Calu3 (cell line): Measurements from ENCODE around the gene ERICH2. TPM values are rescaled to one million over a fixed set of nuclear protein-coding genes. Genes with fewer than 3 reads are reported as not detected.

Experiments
- BruUV-seq: library from RNA; stranded (reverse); fragments of 400-500 nt; replicated peaks from 2 replicates; lab custom pipeline; 2021; lab: Mats Ljungman, UMichigan
- CTCF ChIA-PET: fragments of 300-600 bp; sonication (Branson Sonifier 250); formaldehyde crosslinking; loops from one replicate; lab custom pipeline; 2022; ENCODE audit warnings: antibody characterized with exemption; lab: Charles Lee
- DNase-seq: peaks from one replicate; pipeline ENCODE4 v3.0.0; 2022
- H3K27ac Mint-ChIP-seq: one replicate; pipeline ENCODE4 v1.8.0; 2022; ENCODE audit warnings: mixed read lengths; ENCODE audit not compliant: unreplicated experiment
- H3K27me3 Mint-ChIP-seq: one replicate; pipeline ENCODE4 v1.8.0; 2022; ENCODE audit warnings: mixed read lengths; ENCODE audit not compliant: unreplicated experiment
- H3K36me3 Mint-ChIP-seq: one replicate; pipeline ENCODE4 v1.8.0; 2022; ENCODE audit warnings: mild to moderate bottlenecking, moderate library complexity, mixed read lengths; ENCODE audit not compliant: insufficient read depth, unreplicated experiment
- H3K4me1 Mint-ChIP-seq: one replicate; pipeline ENCODE4 v1.8.0; 2022; ENCODE audit warnings: mild to moderate bottlenecking, low read depth, mixed read lengths; ENCODE audit not compliant: unreplicated experiment
- H3K4me3 Mint-ChIP-seq: one replicate; pipeline ENCODE4 v1.8.0; 2022; ENCODE audit warnings: mild to moderate bottlenecking, low read depth, moderate library complexity, mixed read lengths; ENCODE audit not compliant: unreplicated experiment
- H3K9me3 Mint-ChIP-seq: one replicate; pipeline ENCODE4 v1.8.0; 2022; ENCODE audit warnings: low read depth, mixed read lengths; ENCODE audit not compliant: unreplicated experiment
- CTCF ChIP-seq: fragments of 200-600 bp; IDR thresholded peaks from one replicate; pipeline ENCODE4 v1.8.0; 2022; ENCODE audit warnings: antibody characterized with exemption; ENCODE audit not compliant: unreplicated experiment
- intact Hi-C: fragments of 100-400 bp; cut with micrococcal nuclease; formaldehyde crosslinking; loops from one replicate; pipeline ENCODE4 v1.10.0; 2022; ENCODE audit not compliant: unreplicated experiment
- total RNA-seq: library from RNA; stranded (reverse); gene quantifications from 2 replicates; pipeline ENCODE4 v1.2.3, GENCODE V29; 2022

Gene ERICH2
- total RNA-seq, 1 experiment from 2014 or later: 2.4 TPM

DNA sequence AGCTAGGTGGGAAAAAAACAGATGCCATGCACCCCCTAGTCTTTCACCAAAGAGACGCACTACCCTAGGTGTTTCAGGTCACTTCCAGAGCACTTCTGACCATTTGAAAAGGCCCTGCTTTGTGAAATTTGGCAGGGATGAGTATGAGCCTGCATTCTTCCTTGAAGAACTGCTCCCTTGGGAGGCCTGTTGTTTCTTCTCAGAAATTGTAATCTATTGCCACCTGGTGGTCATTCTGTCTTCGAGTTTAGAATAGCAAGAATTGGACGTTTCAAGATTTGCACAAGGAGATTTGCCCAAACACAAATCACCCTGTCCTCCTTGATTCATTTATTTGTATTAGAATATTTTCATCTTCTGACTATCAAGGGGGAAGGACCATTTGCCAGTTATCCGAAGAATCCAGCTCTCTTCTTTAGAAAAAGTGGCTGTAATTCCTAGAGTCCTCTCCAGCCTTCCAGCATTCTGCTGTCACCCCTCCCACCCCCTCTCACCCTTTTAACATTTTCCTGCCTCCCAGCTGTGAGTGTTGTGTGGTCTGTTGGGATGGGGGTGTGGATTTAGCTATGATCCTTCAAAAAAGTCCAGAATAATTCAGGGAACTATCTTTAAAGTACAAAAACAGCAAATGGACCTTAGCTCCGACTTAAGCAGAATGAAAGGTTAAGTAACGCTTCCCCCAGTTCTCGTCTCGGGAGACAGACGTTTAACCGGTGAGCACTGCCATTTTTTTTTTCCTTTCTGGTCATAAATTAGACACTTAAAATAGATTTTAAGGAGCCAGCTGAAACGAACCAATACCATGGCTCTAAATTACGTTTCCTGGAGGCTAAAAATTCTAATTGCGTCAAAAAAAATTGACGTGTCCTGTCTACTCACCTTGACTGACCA, 42.8 kb downstream of the ERICH2 start:
- DNase-seq: peak; percentile 60
- peaks cover 8% of the 10 kb centered on the region for H3K4me1 Mint-ChIP-seq
- CTCF ChIA-PET: interaction anchor here (0.9 to 1.2 kb wide), 2 partner anchors 422 to 443 kb away, joined by 3 read pairs; no protein-coding TSS in a partner anchor
- H3K4me3 Mint-ChIP-seq: no peak overlapping the region
- no TSS peak for BruUV-seq
- H3K27ac Mint-ChIP-seq: no peak overlapping the region
- TF ChIP-seq CTCF: peak; percentile 64
- H3K9me3 Mint-ChIP-seq: no peaks in the 10 kb centered on the region
- H3K27me3 Mint-ChIP-seq: peaks cover 31% of the 10 kb centered on the region
- intact Hi-C loops: loop anchor here (1.0 to 10.0 kb wide), 5 partner anchors 98 to 1358 kb away; partner anchors contain the start of gene SP5
- H3K36me3 Mint-ChIP-seq: peaks cover 23% of the 10 kb centered on the region

DNA sequence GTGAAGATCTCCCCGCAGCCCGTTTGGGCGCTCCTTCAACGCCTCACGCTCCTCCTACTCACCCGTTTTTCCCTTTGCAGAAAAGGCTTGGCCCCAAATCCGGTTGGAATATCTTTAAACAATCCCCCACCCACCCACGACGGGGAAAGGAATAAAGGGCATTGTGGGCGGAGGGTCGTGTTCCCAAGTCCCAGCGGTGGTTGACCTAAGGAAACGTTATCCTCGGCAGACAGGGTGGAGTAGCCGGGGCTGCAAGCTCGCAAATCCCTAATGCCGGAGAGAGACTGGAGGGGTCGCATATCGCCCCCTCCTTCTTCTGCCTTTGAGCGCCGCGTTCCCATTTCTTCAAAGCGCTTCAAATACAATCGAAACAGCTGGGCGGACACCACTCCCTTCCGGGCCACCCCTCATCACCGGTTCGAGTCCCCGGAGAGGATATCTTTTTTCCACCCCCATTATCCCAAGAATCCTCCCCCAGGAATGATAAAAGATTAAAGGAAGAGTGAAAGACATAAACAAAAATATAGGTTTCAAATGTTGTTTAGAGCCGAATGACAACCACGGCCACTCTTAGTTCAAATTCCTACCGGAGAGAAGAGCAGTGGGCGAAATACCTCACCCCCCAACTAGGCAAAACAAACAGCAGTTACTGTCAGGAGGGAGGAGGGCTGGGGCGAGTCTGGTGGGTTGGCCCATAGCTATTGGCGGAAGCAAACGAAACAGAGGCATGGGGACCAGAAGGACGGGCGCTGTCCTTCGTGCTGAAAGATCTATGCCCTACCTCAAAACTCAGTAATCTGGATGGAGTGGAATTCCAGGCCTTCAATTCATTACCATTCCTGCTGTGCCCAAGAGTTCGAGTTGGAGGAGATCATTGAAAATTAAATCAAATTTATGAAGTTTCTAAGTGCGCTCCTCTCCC, 43.7 kb downstream of the ERICH2 start:
- BruUV-seq: no TSS peak
- H3K27me3 Mint-ChIP-seq: peaks cover 31% of the 10 kb centered on the region
- TF ChIP-seq CTCF: no peak
- H3K36me3 Mint-ChIP-seq: peaks cover 33% of the 10 kb centered on the region
- no peak overlapping the region for H3K4me3 Mint-ChIP-seq
- intact Hi-C loops: loop anchor here (2.0 to 10.0 kb wide), 5 partner anchors 99 to 1359 kb away; partner anchors contain the start of gene SP5
- CTCF ChIA-PET: interaction anchor here (0.9 to 1.4 kb wide), 4 partner anchors 423 to 452 kb away, joined by 3 to 7 read pairs (median 3); no protein-coding TSS in a partner anchor
- no peak overlapping the region for H3K27ac Mint-ChIP-seq
- H3K9me3 Mint-ChIP-seq: no peaks in the 10 kb centered on the region
- H3K4me1 Mint-ChIP-seq: peaks cover 14% of the 10 kb centered on the region
- peak; percentile 46 for DNase-seq

- H3K27me3 Mint-ChIP-seq: peaks cover 31% of the 10 kb centered on the region
- H3K4me1 Mint-ChIP-seq: peaks cover 15% of the 10 kb centered on the region
- no peak overlapping the region for H3K27ac Mint-ChIP-seq
- no peaks in the 10 kb centered on the region for H3K9me3 Mint-ChIP-seq
- H3K36me3 Mint-ChIP-seq: peaks cover 33% of the 10 kb centered on the region
- CTCF ChIA-PET: interaction anchor here (1.1 to 1.4 kb wide), 2 partner anchors 452 to 453 kb away, joined by 3 to 7 read pairs; no protein-coding TSS in a partner anchor
- no peak for DNase-seq
- intact Hi-C loops: loop anchor here (2.0 to 10.0 kb wide), 4 partner anchors 100 to 1360 kb away; partner anchors contain the start of gene SP5
- no TSS peak for BruUV-seq
- no peak for TF ChIP-seq CTCF
- H3K4me3 Mint-ChIP-seq: no peak overlapping the region
Measured at GRCh38 chr2:170814533-170815230, 44.5 kb downstream of the ERICH2 start.
